Measurements from ENCODE around the gene XG.

The XG gene

GRCh38 chrX:2823795-2824386 lies 72.1 kb downstream of the XG start:
- no peak for DNase-seq

- DNase-seq, result no peak
These were observed 73.0 kb downstream of the XG start for GRCh38 chrX:2824886-2825285.

GRCh38 chrX:2828344-2828958 lies 76.6 kb downstream of the XG start, which contains the start of gene GYG2:
GYG2 (plus strand) TSS chrX:2828930; CDS start chrX:2830189, 1,259 bp downstream.
- no peak for DNase-seq

- no peak for DNase-seq
These were observed 77.1 kb downstream of the XG start for GRCh38 chrX:2828959-2829411.

- DNase-seq, result no peak
These were observed 77.8 kb downstream of the XG start for GRCh38 chrX:2829469-2830246.

GRCh38 chrX:2831471-2832228 lies 79.8 kb downstream of the XG start:
- DNase-seq, result no peak

GRCh38 chrX:2837961-2838360 lies 86.1 kb downstream of the XG start:
- DNase-seq, result no peak

- DNase-seq, result no peak
These were observed 89.1 kb downstream of the XG start for GRCh38 chrX:2840961-2841360.

GRCh38 chrX:2841537-2841936 lies 89.7 kb downstream of the XG start:
- DNase-seq, result no peak

GRCh38 chrX:2846992-2847391 lies 95.2 kb downstream of the XG start:
- no peak for DNase-seq

GRCh38 chrX:2848871-2849301 lies 97.0 kb downstream of the XG start:
- DNase-seq, result no peak

- DNase-seq, result no peak
These were observed 103.1 kb downstream of the XG start for GRCh38 chrX:2854918-2855317.

GRCh38 chrX:2855761-2856160 lies 103.9 kb downstream of the XG start:
- no peak for DNase-seq

- no peak for DNase-seq
These were observed 105.7 kb downstream of the XG start for GRCh38 chrX:2857566-2857965.

- DNase-seq, result no peak
These were observed 107.5 kb downstream of the XG start for GRCh38 chrX:2859197-2859797.

- no peak for DNase-seq
These were observed 110.6 kb downstream of the XG start for GRCh38 chrX:2862404-2862803.

- DNase-seq, result no peak
These were observed 111.8 kb downstream of the XG start for GRCh38 chrX:2863646-2864045.
